Measurements from ENCODE around the gene MRPL43.

MRPL43 gene

GRCh38 chr10:101005361-101005760 lies 18.1 kb upstream of the MRPL43 start:
- in situ Hi-C loops (cut with HindIII; ENCODE audit: low sequenced_read_pairs), result no loop called here

- in situ Hi-C loops (cut with HindIII; ENCODE audit: low sequenced_read_pairs), result no loop called here
These were observed 16.4 kb upstream of the MRPL43 start for GRCh38 chr10:101003639-101004206.

DNA sequence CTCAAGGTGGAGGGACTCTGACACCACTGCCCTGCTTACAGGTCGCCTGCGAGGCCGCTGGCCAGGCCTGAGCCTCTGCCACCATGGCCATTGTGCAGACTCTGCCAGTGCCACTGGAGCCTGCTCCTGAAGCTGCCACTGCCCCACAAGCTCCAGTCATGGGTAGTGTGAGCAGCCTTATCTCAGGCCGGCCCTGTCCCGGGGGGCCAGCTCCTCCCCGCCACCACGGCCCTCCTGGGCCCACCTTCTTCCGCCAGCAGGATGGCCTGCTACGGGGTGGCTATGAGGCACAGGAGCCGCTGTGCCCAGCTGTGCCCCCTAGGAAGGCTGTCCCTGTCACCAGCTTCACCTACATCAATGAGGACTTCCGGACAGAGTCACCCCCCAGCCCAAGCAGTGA lies 15.2 kb upstream of the MRPL43 start:
- in situ Hi-C loops (cut with HindIII; ENCODE audit: low sequenced_read_pairs), result no loop called here

- in situ Hi-C loops (cut with HindIII; ENCODE audit: low sequenced_read_pairs), result no loop called here
These were observed 14.3 kb upstream of the MRPL43 start for GRCh38 chr10:101001659-101002035.

GRCh38 chr10:101000915-101001658 lies 13.8 kb upstream of the MRPL43 start:
- in situ Hi-C loops (cut with HindIII; ENCODE audit: low sequenced_read_pairs), result no loop called here

- in situ Hi-C loops (cut with HindIII; ENCODE audit: low sequenced_read_pairs), result no loop called here
These were observed 13.0 kb upstream of the MRPL43 start for GRCh38 chr10:101000127-101000914.

DNA sequence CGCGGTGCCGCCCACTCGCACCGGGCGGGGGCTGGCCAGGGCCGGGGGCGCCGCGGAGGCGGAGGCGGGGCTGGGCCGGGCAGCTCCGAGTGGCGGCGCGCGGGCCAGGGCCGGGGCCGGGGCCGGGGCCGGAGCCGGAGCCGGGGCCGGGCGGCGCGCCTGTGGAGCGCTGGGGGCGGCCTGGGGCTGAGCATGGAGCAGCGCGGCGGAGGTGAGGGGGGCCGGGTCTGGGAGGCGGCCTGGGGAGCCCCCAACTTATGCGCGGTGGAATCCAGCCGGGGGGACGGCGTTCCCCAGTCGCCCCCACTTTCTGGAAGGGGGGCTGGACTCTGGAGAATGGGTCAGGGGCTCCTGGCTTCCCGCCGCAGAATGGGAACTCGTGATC lies 12.4 kb upstream of the MRPL43 start, which contains the start of gene LZTS2:
LZTS2 (plus strand) TSS at position 67 of the 385 bp plus-strand sequence. CDS start 2,731 bp downstream, outside the sequence.
- in situ Hi-C loops (cut with HindIII; ENCODE audit: low sequenced_read_pairs), result no loop called here

GRCh38 chr10:100998991-100999741 lies 11.9 kb upstream of the MRPL43 start:
- in situ Hi-C loops (cut with HindIII; ENCODE audit: low sequenced_read_pairs), result no loop called here

GRCh38 chr10:100998183-100998990 lies 11.1 kb upstream of the MRPL43 start:
- in situ Hi-C loops (cut with HindIII; ENCODE audit: low sequenced_read_pairs), result no loop called here

GRCh38 chr10:100997360-100998182 lies 10.3 kb upstream of the MRPL43 start:
- in situ Hi-C loops (cut with HindIII; ENCODE audit: low sequenced_read_pairs), result no loop called here

DNA sequence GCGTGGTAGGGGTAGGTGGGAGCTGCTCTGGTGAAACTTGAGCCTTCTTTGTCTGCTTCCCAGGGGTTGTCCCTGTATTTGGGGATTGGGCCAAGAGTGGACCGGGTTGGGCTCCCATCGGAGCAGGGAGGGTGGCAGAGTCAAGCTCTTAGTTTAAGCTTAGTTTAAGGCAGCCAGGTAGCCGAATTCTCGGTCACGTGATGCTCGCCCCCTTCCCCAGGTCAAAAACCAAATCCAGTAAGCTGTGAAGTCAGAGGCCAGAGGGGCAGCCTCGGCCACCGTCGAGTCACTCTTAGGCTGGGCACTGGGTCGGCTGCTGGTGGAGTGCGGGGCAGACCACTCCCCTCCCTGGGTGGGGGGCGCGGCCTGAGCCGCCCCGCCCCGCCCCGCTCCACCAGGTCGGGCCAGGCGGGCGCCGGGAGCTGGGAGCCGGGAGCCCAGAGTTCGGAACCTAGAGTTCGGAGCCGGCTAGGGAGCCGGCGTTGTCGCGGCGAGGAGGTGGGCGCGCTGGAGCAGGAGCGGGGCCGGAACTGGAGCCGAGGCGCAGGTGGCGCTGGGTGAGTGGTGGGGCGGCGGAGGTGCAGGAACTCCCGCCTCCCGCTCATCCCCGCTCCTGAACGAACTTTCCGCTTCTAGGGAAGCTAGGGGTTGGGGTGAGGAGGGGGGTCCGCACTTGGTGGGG lies 9.5 kb upstream of the MRPL43 start:
- in situ Hi-C loops (cut with HindIII; ENCODE audit: low sequenced_read_pairs), result no loop called here

- in situ Hi-C loops (cut with HindIII; ENCODE audit: low sequenced_read_pairs), result no loop called here
These were observed 7.9 kb upstream of the MRPL43 start for GRCh38 chr10:100995181-100995580.

DNA sequence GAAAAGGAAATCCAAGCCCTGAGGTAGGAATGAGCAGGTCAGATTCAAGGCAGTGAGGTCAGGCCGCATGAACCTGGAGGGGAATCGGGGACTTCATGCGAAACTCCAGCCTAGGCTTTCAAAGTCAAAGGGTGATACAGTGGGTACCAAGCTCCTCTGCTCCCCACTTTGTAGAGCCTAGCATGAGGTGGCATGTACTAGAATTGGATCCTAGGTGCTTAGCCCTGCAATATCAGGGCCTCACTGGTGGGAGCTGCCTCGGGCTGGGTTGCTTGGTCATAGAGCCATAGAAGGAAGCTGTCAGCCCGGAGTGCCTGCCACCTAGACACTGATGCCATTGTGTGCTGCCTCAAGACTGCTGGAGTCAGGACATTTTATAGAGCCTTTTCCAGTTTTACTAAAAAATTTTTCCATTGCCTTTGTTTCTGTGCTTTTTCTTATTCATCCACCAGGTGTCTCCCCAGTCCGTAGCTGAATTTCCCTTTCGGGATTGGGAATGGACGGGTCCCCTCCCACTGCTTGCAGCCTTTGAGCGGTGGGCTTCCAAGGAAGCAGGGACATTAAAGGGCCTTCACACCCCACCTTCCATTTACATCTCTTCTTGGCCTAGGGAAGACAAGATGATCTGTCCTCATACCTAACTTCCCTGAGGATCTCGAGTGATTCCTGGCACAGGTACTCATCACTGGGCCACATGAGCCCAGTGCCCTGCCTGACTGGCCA lies 6.8 kb upstream of the MRPL43 start:
- in situ Hi-C loops (cut with HindIII; ENCODE audit: low sequenced_read_pairs), result no loop called here

- in situ Hi-C loops (cut with HindIII; ENCODE audit: low sequenced_read_pairs), result no loop called here
These were observed 1.8 kb upstream of the MRPL43 start for GRCh38 chr10:100989088-100989487.

- in situ Hi-C loops (cut with HindIII; ENCODE audit: low sequenced_read_pairs), result no loop called here
These were observed 869 bp upstream of the MRPL43 start for GRCh38 chr10:100988166-100988565.

DNA sequence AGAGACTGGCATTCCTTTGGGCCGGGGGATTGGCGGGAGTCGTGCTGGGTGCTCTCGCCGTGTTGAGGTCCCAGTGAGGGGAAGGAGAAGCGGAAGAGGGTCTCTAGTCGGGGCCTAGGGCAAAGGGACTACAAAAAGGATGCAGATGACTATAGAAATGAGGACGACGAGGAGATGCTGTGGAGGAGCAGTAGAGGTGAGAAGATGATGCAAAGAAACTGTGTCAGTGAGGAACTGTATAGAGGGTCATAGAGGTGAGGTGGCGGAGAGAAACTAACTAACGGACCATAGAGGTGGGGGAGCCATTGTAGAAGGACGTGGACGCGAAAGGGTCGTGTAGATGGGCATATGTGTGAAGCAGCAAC lies 370 bp upstream of the MRPL43 start:
- in situ Hi-C loops (cut with HindIII; ENCODE audit: low sequenced_read_pairs), result no loop called here

GRCh38 chr10:100986623-100986951 lies 710 bp downstream of the MRPL43 start:
- in situ Hi-C loops (cut with HindIII; ENCODE audit: low sequenced_read_pairs), result no loop called here

DNA sequence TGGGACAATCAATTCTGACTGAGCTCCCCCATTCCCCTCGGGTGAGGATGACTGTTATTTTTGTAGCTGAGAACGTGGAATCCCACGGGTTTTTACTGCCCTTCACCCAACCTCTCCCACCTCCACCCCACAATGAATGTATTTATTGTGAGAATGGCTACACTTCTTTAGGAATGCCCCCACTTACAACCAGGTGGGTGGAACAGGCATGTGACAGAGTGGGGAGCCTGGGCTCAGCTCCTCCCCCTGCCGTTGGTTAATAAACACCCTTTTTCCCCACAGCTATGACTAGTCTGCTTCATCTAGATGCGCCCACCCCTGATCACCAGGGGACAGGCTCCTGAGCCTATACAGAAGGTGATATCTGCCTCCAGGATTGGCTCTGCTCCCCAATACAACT lies 2.0 kb downstream of the MRPL43 start:
- in situ Hi-C loops (cut with HindIII; ENCODE audit: low sequenced_read_pairs), result no loop called here
